Activated CD8-positive, alpha-beta memory T cell treated with anti-CD3 and anti-CD28 coated beads, Interleukin-2, amount 50 U/mL, for 48 hours (primary cell): ENCODE results near the gene BET1L.
"Not testable (repeated sequence)": the region's sequence is repeated elsewhere in the genome, so short reads cannot be mapped to it uniquely, and the experiment has no call there.

ENCODE experiments used
- DNase-seq: peaks from one replicate; pipeline ENCODE4 v3.0.0-alpha.2; 2020

BET1L gene

GRCh38 chr11:225734-226453, 18.7 kb upstream of the BET1L start:
- peak; percentile 56 for DNase-seq

GRCh38 chr11:224424-224823, 17.2 kb upstream of the BET1L start:
- no peak for DNase-seq

GRCh38 chr11:223884-224283, 16.7 kb upstream of the BET1L start:
- peak; percentile 34 for DNase-seq

GRCh38 chr11:223026-223789, 16.0 kb upstream of the BET1L start:
- peak; percentile 37 for DNase-seq

GRCh38 chr11:221998-222789, 15.0 kb upstream of the BET1L start:
- peak; percentile 23 for DNase-seq

- DNase-seq, result no peak
These were observed 14.3 kb upstream of the BET1L start for GRCh38 chr11:221539-221938.

GRCh38 chr11:220641-221215, 13.5 kb upstream of the BET1L start:
- DNase-seq, result not testable (repeated sequence)

- peak; percentile 37 for DNase-seq
These were observed 11.8 kb upstream of the BET1L start for GRCh38 chr11:218815-219593.

- no peak for DNase-seq
These were observed 10.5 kb upstream of the BET1L start for GRCh38 chr11:217704-218103.

- no peak for DNase-seq
These were observed 9.1 kb upstream of the BET1L start for GRCh38 chr11:216081-216974.

- DNase-seq, result no peak
These were observed 8.4 kb upstream of the BET1L start for GRCh38 chr11:215581-216037.

GRCh38 chr11:214083-214482, 6.9 kb upstream of the BET1L start:
- DNase-seq, result no peak

GRCh38 chr11:213111-213510, 5.9 kb upstream of the BET1L start:
- no peak for DNase-seq

GRCh38 chr11:212150-213100, 5.2 kb upstream of the BET1L start:
- DNase-seq, result no peak

- DNase-seq, result no peak
These were observed 4.5 kb upstream of the BET1L start for GRCh38 chr11:211741-212140.

- DNase-seq, result no peak
These were observed 4.1 kb upstream of the BET1L start for GRCh38 chr11:211295-211694.

- DNase-seq, result no peak
These were observed 3.6 kb upstream of the BET1L start for GRCh38 chr11:210803-211180.

GRCh38 chr11:210122-210802, 3.1 kb upstream of the BET1L start:
- no peak for DNase-seq
